Activated CD8-positive, alpha-beta memory T cell treated with anti-CD3 and anti-CD28 coated beads, Interleukin-2, amount 50 U/mL, for 24 hours (primary cell): ENCODE data around the gene NFX1.

ENCODE experiments used
- DNase-seq: peaks from one replicate; pipeline ENCODE4 v3.0.0-alpha.2; 2020; ENCODE audit errors: extremely low read depth

Gene NFX1

GRCh38 chr9:33290247-33291030 lies at the start of gene NFX1:
NFX1 (plus strand) TSS chr9:33290516; CDS start chr9:33290573, 57 bp downstream.
- DNase-seq, result peak; percentile 94

- DNase-seq, result no peak
These were observed 49.0 kb upstream of the NFX1 start for GRCh38 chr9:33241298-33241697.

- no peak for DNase-seq
These were observed 47.6 kb upstream of the NFX1 start for GRCh38 chr9:33242609-33243134.

GRCh38 chr9:33244137-33244784 lies 46.1 kb upstream of the NFX1 start:
- no peak for DNase-seq

GRCh38 chr9:33245341-33245740 lies 45.0 kb upstream of the NFX1 start:
- no peak for DNase-seq

- DNase-seq, result no peak
These were observed 44.0 kb upstream of the NFX1 start for GRCh38 chr9:33246269-33246860.

GRCh38 chr9:33248606-33249005 lies 41.7 kb upstream of the NFX1 start:
- DNase-seq, result no peak

- no peak for DNase-seq
These were observed 41.1 kb upstream of the NFX1 start for GRCh38 chr9:33249087-33249658.

GRCh38 chr9:33249983-33250382 lies 40.3 kb upstream of the NFX1 start:
- no peak for DNase-seq

- DNase-seq, result no peak
These were observed 39.8 kb upstream of the NFX1 start for GRCh38 chr9:33250458-33250995.

GRCh38 chr9:33254211-33254610 lies 36.1 kb upstream of the NFX1 start:
- no peak for DNase-seq

- DNase-seq, result no peak
These were observed 35.3 kb upstream of the NFX1 start for GRCh38 chr9:33255014-33255413.

- no peak for DNase-seq
These were observed 34.8 kb upstream of the NFX1 start for GRCh38 chr9:33255471-33255870.

GRCh38 chr9:33256236-33256635 lies 34.1 kb upstream of the NFX1 start:
- no peak for DNase-seq

- no peak for DNase-seq
These were observed 33.0 kb upstream of the NFX1 start for GRCh38 chr9:33257276-33257675.

GRCh38 chr9:33260372-33260771 lies 29.9 kb upstream of the NFX1 start:
- no peak for DNase-seq

GRCh38 chr9:33263131-33264002 lies 26.9 kb upstream of the NFX1 start:
- no peak for DNase-seq

- no peak for DNase-seq
These were observed 26.3 kb upstream of the NFX1 start for GRCh38 chr9:33264003-33264472.

- DNase-seq, result peak; percentile 100
These were observed 25.7 kb upstream of the NFX1 start, which contains the start of the genes BAG1 and CHMP5 for GRCh38 chr9:33264473-33265177. BAG1 (minus strand) TSS chr9:33264708. CHMP5 (plus strand) TSS chr9:33265049; CDS start chr9:33265079, 30 bp downstream.

GRCh38 chr9:33265211-33265865 lies 25.0 kb upstream of the NFX1 start:
- no peak for DNase-seq
